Trophoblast cell (in vitro differentiated cells and primary cell): ENCODE results near the gene KCNQ4.

Experiments
- DNase-seq, 2 donors: peaks; one replicate each; pipeline ENCODE4 v3.0.0-alpha.2; 2016
- H2AFZ ChIP-seq: 2 replicates; pipeline ENCODE4 v1.6.1; 2013; ENCODE audit warnings: low read length, moderate library complexity, mild to moderate bottlenecking; ENCODE audit not compliant: insufficient read depth, poor library complexity
- H2AK5ac ChIP-seq: 2 replicates; pipeline ENCODE4 v1.6.1; 2013; ENCODE audit warnings: mild to moderate bottlenecking, low read length
- H2BK120ac ChIP-seq: 2 replicates; pipeline ENCODE4 v1.6.1; 2013; ENCODE audit warnings: low read length, mild to moderate bottlenecking, moderate library complexity; ENCODE audit not compliant: insufficient read depth, poor library complexity
- H2BK12ac ChIP-seq: 2 replicates; pipeline ENCODE4 v1.6.1; 2013; ENCODE audit warnings: mild to moderate bottlenecking, low read length, moderate library complexity
- H2BK5ac ChIP-seq: 2 replicates; pipeline ENCODE4 v1.6.1; 2013; ENCODE audit warnings: low read length, low read depth, moderate library complexity, mild to moderate bottlenecking; ENCODE audit not compliant: poor library complexity
- H3K14ac ChIP-seq: 2 replicates; pipeline ENCODE4 v1.6.1; 2013; ENCODE audit warnings: mild to moderate bottlenecking, low read length
- H3K18ac ChIP-seq: 2 replicates; pipeline ENCODE4 v1.6.1; 2013; ENCODE audit warnings: mild to moderate bottlenecking, low read length
- H3K23ac ChIP-seq: 2 replicates; pipeline ENCODE4 v1.6.1; 2013; ENCODE audit warnings: low read length
- H3K27ac ChIP-seq: 2 replicates; pipeline ENCODE4 v1.5.1; 2013; ENCODE audit warnings: low read depth, mild to moderate bottlenecking, inconsistent platforms, low read length, moderate library complexity
- H3K27me3 ChIP-seq: 2 replicates; pipeline ENCODE4 v1.6.1; 2013; ENCODE audit warnings: inconsistent platforms, mild to moderate bottlenecking, low read length, moderate library complexity; ENCODE audit not compliant: insufficient read depth
- H3K36me3 ChIP-seq, 2 experiments: 1 replicate in 1 of 2; 2 replicates in 1 of 2; pipeline ENCODE4 v1.6.1; 2013; ENCODE audit warnings: low read length in 2 of 2, mild to moderate bottlenecking in 2 of 2, moderate library complexity in 1 of 2; ENCODE audit not compliant: insufficient read depth in 2 of 2, control insufficient read depth in 1 of 2
- H3K4ac ChIP-seq: 2 replicates; pipeline ENCODE4 v1.6.1; 2013; ENCODE audit warnings: low read depth, mild to moderate bottlenecking, low read length, moderate library complexity
- H3K4me1 ChIP-seq, 2 experiments: 1 replicate in 1 of 2; 2 replicates in 1 of 2; pipeline ENCODE4 v1.6.1; 2013; ENCODE audit warnings: low read length in 2 of 2, mild to moderate bottlenecking in 2 of 2, moderate library complexity in 1 of 2; ENCODE audit not compliant: insufficient read depth in 2 of 2, control insufficient read depth in 1 of 2
- H3K4me2 ChIP-seq: 2 replicates; pipeline ENCODE4 v1.6.1; 2013; ENCODE audit warnings: inconsistent platforms, mild to moderate bottlenecking, low read length, moderate library complexity
- H3K4me3 ChIP-seq: 2 replicates; pipeline ENCODE4 v1.5.1; 2013; ENCODE audit warnings: mild to moderate bottlenecking, low read depth, low read length, inconsistent platforms
- H3K79me1 ChIP-seq: one replicate; pipeline ENCODE4 v1.6.1; 2013; ENCODE audit warnings: low read length
- H3K79me2 ChIP-seq: 2 replicates; pipeline ENCODE4 v1.6.1; 2013; ENCODE audit warnings: low read length, mild to moderate bottlenecking; ENCODE audit not compliant: control insufficient read depth, insufficient read depth, poor library complexity
- H3K9ac ChIP-seq: 2 replicates; pipeline ENCODE4 v1.6.1; 2013; ENCODE audit warnings: mild to moderate bottlenecking, low read length
- H3K9me3 ChIP-seq: 2 replicates; pipeline ENCODE4 v1.6.1; 2013; ENCODE audit warnings: low read depth, mild to moderate bottlenecking, control low read depth, inconsistent platforms, low read length; ENCODE audit not compliant: insufficient read depth
- H4K12ac ChIP-seq: 2 replicates; pipeline ENCODE4 v1.6.1; 2013; ENCODE audit warnings: low read depth, mild to moderate bottlenecking, low read length, moderate library complexity
- H4K8ac ChIP-seq: 2 replicates; pipeline ENCODE4 v1.6.1; 2013; ENCODE audit warnings: low read depth, mild to moderate bottlenecking, low read length, moderate library complexity
- H4K91ac ChIP-seq: one replicate; pipeline ENCODE4 v1.6.1; 2013; ENCODE audit warnings: low read depth, mild to moderate bottlenecking, low read length, moderate library complexity
- WGBS: extraction: QIAGEN DNeasy Blood & Tissue Kit; methylation state at CpG from one replicate; pipeline ENCODE4 v1.1.7; 2013; ENCODE audit warnings: missing lambda C conversion rate; ENCODE audit not compliant: insufficient read length, insufficient coverage; ENCODE audit errors: extremely low coverage; 5-methylcytosine and 5-hydroxymethylcytosine counted together

The KCNQ4 gene

GRCh38 chr1:40855513-40855912 lies 71.9 kb downstream of the KCNQ4 start:
- Histone ChIP-seq H3K4me3 (no peak overlapping the region), H2AFZ (no peak overlapping the region), H2BK12ac (no peak overlapping the region), H3K4ac (no peak overlapping the region), H4K8ac (no peak overlapping the region), H4K12ac (no peak overlapping the region), H2AK5ac (no peak overlapping the region), H3K4me1 (no peaks in the 10 kb centered on the region), H3K27ac (no peak overlapping the region), H2BK120ac (no peak overlapping the region), H3K79me2 (no peaks in the 10 kb centered on the region), H3K18ac (no peak overlapping the region), H3K4me2 (no peak overlapping the region), H3K79me1 (no peaks in the 10 kb centered on the region), H3K36me3 (no peaks in the 10 kb centered on the region), H4K91ac (no peak overlapping the region), H2BK5ac (no peak overlapping the region), H3K14ac (no peak overlapping the region), H3K27me3 (peaks cover 2% of the 10 kb centered on the region), H3K9me3 (no peaks in the 10 kb centered on the region), H3K9ac (no peak overlapping the region), H3K23ac (no peak overlapping the region)
- no peak for DNase-seq
- no CpG with 5 or more reads among the region's 6 CpGs for WGBS

GRCh38 chr1:40856116-40856515 lies 72.5 kb downstream of the KCNQ4 start:
- H2BK12ac ChIP-seq: no peak overlapping the region
- no peaks in the 10 kb centered on the region for H3K4me1 ChIP-seq
- H3K4ac ChIP-seq: no peak overlapping the region
- H3K36me3 ChIP-seq: no peaks in the 10 kb centered on the region
- H4K12ac ChIP-seq: no peak overlapping the region
- H2BK120ac ChIP-seq: no peak overlapping the region
- no peak for DNase-seq
- no peak overlapping the region for H3K18ac ChIP-seq
- H3K4me3 ChIP-seq: no peak overlapping the region
- no peak overlapping the region for H3K14ac ChIP-seq
- H3K27ac ChIP-seq: no peak overlapping the region
- peaks cover 8% of the 10 kb centered on the region for H3K27me3 ChIP-seq
- no CpG with 5 or more reads among the region's 3 CpGs for WGBS
- H3K23ac ChIP-seq: no peak overlapping the region
- H2AK5ac ChIP-seq: no peak overlapping the region
- no peak overlapping the region for H2BK5ac ChIP-seq
- no peak overlapping the region for H4K8ac ChIP-seq
- H2AFZ ChIP-seq: no peak overlapping the region
- H4K91ac ChIP-seq: no peak overlapping the region
- H3K79me1 ChIP-seq: no peaks in the 10 kb centered on the region
- H3K4me2 ChIP-seq: no peak overlapping the region
- no peaks in the 10 kb centered on the region for H3K79me2 ChIP-seq
- H3K9ac ChIP-seq: no peak overlapping the region
- H3K9me3 ChIP-seq: no peaks in the 10 kb centered on the region

- Histone ChIP-seq H4K91ac (no peak overlapping the region), H2BK5ac (no peak overlapping the region), H2AFZ (no peak overlapping the region), H3K4me3 (no peak overlapping the region), H4K8ac (no peak overlapping the region), H3K18ac (no peak overlapping the region), H2BK12ac (no peak overlapping the region), H3K79me1 (no peaks in the 10 kb centered on the region), H2BK120ac (no peak overlapping the region), H3K4me2 (no peak overlapping the region), H3K14ac (no peak overlapping the region), H3K79me2 (no peaks in the 10 kb centered on the region), H2AK5ac (no peak overlapping the region), H3K4me1 (peaks cover 0 to 5% of the 10 kb centered on the region in 2 experiments), H3K9ac (no peak overlapping the region), H3K23ac (no peak overlapping the region), H3K4ac (no peak overlapping the region), H3K9me3 (no peaks in the 10 kb centered on the region), H4K12ac (no peak overlapping the region), H3K36me3 (no peaks in the 10 kb centered on the region), H3K27ac (no peak overlapping the region), H3K27me3 (peaks cover 13% of the 10 kb centered on the region)
- DNase-seq: no peak
- no CpG with 5 or more reads among the region's 9 CpGs for WGBS
Observed at GRCh38 chr1:40856656-40857302, 73.2 kb downstream of the KCNQ4 start.

- H3K79me2 ChIP-seq: no peaks in the 10 kb centered on the region
- no peak overlapping the region for H3K23ac ChIP-seq
- H4K8ac ChIP-seq: no peak overlapping the region
- H3K9me3 ChIP-seq: no peaks in the 10 kb centered on the region
- no CpG with 5 or more reads among the region's 2 CpGs for WGBS
- H2AK5ac ChIP-seq: no peak overlapping the region
- H3K14ac ChIP-seq: no peak overlapping the region
- no peak overlapping the region for H4K91ac ChIP-seq
- peaks cover 0 to 7% of the 10 kb centered on the region in 2 experiments for H3K4me1 ChIP-seq
- H2BK120ac ChIP-seq: no peak overlapping the region
- H3K4me3 ChIP-seq: no peak overlapping the region
- no peak overlapping the region for H4K12ac ChIP-seq
- H3K27ac ChIP-seq: no peak overlapping the region
- H2AFZ ChIP-seq: no peak overlapping the region
- no peaks in the 10 kb centered on the region for H3K79me1 ChIP-seq
- no peak for DNase-seq
- no peaks in the 10 kb centered on the region for H3K36me3 ChIP-seq
- peaks cover 14% of the 10 kb centered on the region for H3K27me3 ChIP-seq
- no peak overlapping the region for H3K9ac ChIP-seq
- H2BK12ac ChIP-seq: no peak overlapping the region
- H3K4ac ChIP-seq: no peak overlapping the region
- H3K18ac ChIP-seq: no peak overlapping the region
- no peak overlapping the region for H3K4me2 ChIP-seq
- H2BK5ac ChIP-seq: no peak overlapping the region
Observed at GRCh38 chr1:40857737-40858136, 74.2 kb downstream of the KCNQ4 start.
